GM12801 (cell line): Measurements from ENCODE around the gene GNPTG.

Source experiments
- TF ChIP-seq, protein P1 (sequence below): IDR thresholded peaks from one replicate; pipeline ENCODE4 v1.5.1; 2011; ENCODE audit warnings: control low read depth; ENCODE audit not compliant: insufficient read length; ENCODE audit errors: extremely low read depth

The GNPTG gene

DNA sequence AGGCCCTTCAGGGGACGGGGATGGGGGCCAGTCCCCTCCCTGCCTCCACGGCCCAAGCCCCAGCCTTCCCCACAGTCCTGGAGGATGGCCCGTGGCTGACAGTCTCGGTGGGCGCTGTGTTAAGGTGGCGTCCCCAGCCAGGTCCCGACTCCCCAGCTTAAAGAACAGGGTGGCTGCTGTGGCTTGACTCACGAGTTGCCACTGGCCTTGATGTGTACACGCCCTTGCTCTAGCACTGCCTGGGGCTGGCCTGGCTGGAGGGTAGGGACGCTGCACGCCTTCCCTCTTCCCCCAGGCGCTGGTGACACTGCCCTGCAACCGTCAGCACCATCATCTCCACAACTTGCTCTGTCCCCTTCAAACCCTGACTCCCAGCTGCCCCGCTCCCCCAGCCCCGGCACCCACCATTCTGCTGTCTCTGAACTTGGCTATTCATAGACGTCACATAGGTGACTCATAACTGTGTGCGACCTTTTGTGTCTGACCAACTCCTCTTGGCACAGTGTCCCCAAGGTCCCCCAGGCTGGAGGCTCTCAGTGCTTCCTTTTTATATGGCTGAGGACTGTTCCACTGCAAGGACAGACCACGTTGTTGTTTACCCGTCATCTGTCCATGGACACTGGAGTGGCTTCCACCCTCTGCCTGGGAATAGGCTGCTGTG, 6.3 kb downstream of the GNPTG start:
- TF ChIP-seq, protein P1, sequence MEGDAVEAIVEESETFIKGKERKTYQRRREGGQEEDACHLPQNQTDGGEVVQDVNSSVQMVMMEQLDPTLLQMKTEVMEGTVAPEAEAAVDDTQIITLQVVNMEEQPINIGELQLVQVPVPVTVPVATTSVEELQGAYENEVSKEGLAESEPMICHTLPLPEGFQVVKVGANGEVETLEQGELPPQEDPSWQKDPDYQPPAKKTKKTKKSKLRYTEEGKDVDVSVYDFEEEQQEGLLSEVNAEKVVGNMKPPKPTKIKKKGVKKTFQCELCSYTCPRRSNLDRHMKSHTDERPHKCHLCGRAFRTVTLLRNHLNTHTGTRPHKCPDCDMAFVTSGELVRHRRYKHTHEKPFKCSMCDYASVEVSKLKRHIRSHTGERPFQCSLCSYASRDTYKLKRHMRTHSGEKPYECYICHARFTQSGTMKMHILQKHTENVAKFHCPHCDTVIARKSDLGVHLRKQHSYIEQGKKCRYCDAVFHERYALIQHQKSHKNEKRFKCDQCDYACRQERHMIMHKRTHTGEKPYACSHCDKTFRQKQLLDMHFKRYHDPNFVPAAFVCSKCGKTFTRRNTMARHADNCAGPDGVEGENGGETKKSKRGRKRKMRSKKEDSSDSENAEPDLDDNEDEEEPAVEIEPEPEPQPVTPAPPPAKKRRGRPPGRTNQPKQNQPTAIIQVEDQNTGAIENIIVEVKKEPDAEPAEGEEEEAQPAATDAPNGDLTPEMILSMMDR = no peak

DNA sequence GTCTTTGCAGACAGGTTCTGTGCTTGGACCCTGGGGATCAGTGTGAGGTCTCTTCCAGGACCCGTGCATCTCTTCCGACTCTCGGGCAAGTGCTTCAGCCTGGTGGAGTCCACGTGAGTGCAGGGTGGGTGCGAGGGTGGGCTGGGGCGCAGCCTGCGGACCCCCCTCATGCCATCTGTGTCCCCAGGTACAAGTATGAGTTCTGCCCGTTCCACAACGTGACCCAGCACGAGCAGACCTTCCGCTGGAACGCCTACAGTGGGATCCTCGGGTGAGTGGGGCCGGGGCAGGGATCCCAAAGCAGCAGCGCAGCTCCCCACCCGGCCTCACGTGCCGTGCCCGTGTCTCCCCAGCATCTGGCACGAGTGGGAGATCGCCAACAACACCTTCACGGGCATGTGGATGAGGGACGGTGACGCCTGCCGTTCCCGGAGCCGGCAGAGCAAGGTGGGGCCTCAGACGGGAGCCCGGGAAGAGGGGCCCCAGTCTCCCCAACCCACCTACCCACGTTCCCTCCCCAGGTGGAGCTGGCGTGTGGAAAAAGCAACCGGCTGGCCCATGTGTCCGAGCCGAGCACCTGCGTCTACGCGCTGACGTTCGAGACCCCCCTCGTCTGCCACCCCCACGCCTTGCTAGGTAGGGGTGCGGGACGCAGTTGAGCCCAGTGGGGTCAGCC, 10.1 kb downstream of the GNPTG start:
- TF ChIP-seq, protein P1 = no peak

DNA sequence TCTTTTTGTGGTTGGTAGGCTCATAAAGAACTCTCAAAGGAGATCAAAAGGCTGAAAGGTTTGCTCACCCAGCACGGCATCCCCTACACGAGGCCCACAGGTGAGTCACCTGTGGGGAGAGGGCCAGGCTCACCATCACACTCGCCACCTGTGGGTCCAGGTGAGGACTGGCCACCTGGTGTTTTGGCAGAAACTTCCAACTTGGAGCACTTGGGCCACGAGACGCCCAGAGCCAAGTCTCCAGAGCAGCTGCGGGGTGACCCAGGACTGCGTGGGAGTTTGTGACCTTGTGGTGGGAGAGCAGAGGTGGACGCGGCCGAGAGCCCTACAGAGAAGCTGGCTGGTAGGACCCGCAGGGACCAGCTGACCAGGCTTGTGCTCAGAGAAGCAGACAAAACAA, 11.1 kb downstream of the GNPTG start:
- TF ChIP-seq, protein P1 = no peak

DNA sequence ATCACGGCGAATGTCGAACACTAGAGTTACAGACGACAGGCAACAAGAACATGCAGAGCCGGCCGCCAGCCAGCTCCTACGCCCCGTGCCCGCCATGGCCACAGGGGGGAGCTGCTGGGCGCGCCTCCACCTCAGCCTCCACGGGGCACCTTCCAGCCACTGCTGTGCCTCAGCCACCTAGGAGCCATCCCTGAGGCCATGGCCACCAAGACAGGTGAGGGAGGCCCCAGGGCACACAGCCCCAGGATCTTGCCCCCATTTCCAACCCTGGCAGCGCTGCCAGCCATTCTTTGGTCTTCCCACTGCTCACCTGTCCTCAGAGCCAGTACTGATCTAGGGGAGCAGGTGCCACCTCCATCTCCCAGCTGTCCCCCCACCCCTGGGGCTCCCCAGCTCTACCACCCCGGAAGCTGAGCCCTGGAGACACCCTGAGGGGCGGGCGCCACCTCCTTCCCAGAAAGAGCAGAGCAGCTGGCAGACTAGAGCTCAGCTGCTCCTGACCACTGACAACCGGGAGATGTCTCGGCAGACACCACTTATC, 11.8 kb downstream of the GNPTG start:
- TF ChIP-seq, protein P1 = no peak

DNA sequence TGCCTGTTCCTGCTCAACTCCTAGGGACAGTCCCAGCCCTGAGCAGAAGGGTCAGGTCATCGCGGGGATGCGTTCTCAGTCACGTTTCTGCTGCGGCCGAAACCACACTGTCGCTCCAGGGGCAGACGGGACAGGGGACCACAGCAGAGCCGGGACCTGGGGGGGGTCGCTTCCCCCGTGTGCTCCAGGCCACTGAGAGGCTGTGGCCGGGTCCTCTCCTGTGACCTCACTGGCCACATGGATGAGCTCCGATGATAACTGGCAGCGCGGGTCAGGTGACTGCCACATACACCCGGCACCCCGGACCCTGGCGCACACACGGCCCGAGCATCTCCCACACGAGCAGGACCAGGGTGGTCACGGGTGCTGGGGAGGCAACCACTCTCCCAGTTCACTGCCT, 12.8 kb downstream of the GNPTG start:
- TF ChIP-seq, protein P1 = no peak

DNA sequence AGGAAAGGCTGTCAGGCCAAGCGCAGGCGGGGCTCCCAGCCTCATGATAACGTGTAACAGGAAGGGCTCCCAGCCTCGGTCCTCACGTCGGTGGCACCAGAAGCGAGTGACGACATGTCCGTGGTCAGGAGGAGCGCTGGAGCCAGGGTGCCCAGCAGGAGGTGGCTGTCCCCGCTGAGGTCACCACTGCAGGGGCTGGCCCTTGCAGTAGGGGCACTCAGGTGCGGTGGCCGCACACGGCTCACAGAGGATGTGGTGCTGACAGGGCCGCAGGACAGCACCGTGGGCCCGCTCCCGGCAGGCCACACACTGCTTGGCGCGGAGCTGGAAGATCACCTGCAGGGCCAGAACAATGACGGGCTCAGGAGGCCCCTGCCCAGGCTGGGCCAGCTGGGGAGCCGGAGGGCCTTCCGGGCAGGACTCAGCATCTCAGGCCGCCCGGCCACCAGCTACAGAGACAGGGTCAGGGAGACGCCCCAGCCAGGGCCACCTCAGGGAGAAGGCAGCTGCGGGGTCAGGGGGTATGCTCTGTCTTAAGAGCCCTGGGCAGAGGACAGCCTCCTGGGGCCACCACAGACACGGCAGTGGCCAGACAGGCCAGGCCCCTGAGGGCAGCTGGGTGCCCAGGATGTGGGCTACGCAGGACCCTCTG, 14.5 kb downstream of the GNPTG start:
- TF ChIP-seq, protein P1 = no peak

DNA sequence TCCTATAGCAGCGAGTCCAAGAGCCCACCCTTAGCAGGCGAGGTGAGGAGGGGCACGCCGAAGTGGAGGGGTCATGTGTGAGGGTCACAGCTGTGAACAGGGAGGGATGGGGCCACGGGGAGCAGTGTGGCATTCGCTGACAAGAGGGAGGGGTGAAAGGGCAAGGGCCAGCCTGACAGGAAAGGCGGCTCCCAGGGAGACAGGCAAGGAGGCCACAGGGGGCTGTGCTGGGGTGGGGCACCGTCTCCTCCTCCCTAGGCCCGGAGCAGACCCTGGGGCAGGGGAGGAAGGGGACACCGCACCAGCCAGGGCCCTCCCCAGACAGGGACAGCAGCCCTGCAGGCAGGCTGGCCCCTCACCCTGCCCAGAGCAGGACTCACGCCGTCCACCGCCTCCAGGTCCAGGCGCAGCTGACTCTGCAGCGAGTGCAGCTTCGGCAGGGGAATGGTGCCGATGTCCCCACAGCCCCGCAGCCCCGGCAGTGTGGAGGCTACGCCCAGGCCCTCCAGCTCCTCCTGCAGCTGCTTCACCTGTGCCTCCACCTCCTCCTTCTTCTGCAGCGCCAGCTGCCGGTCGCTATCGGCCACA, 15.1 kb downstream of the GNPTG start:
- TF ChIP-seq, protein P1 = no peak
